Neural cell (in vitro differentiated cells): ENCODE measurements around the gene COMP.

Experiments used
- CTCF ChIP-seq: fragments of 450-650 bp; IDR thresholded peaks from 2 replicates; pipeline ENCODE4 v1.5.1; 2014; ENCODE audit warnings: antibody characterized with exemption, mild to moderate bottlenecking, moderate library complexity; ENCODE audit not compliant: poor library complexity, severe bottlenecking
- EP300 ChIP-seq: fragments of 450-650 bp; conservative IDR thresholded peaks from 2 replicates; pipeline ENCODE4 v1.6.1; 2014; ENCODE audit warnings: antibody characterized with exemption, mild to moderate bottlenecking, moderate library complexity; ENCODE audit not compliant: poor library complexity, severe bottlenecking
- EZH2 ChIP-seq: fragments of 200-600, 300-800 bp; shearing (Covaris generic), sonication (generic); IDR thresholded peaks from 2 replicates; pipeline ENCODE4 v1.6.1; 2014; ENCODE audit warnings: antibody characterized with exemption, low read length, borderline replicate concordance, mild to moderate bottlenecking; ENCODE audit not compliant: insufficient read depth, poor library complexity, severe bottlenecking
- MXI1 ChIP-seq: fragments of 450-650 bp; conservative IDR thresholded peaks from 2 replicates; pipeline ENCODE4 v1.6.1; 2014; ENCODE audit warnings: antibody characterized with exemption, mild to moderate bottlenecking; ENCODE audit not compliant: poor library complexity, severe bottlenecking
- POLR2AphosphoS5 ChIP-seq: IDR thresholded peaks from 2 replicates; pipeline ENCODE4 v1.6.1; 2012
- RAD21 ChIP-seq: fragments of 450-650 bp; conservative IDR thresholded peaks from 2 replicates; pipeline ENCODE4 v1.6.1; 2014; ENCODE audit warnings: antibody characterized with exemption, mild to moderate bottlenecking, moderate library complexity
- TF ChIP-seq, protein P1 (sequence below): IDR thresholded peaks from 2 replicates; pipeline ENCODE4 v1.6.1; 2012; ENCODE audit warnings: borderline replicate concordance

DNA sequence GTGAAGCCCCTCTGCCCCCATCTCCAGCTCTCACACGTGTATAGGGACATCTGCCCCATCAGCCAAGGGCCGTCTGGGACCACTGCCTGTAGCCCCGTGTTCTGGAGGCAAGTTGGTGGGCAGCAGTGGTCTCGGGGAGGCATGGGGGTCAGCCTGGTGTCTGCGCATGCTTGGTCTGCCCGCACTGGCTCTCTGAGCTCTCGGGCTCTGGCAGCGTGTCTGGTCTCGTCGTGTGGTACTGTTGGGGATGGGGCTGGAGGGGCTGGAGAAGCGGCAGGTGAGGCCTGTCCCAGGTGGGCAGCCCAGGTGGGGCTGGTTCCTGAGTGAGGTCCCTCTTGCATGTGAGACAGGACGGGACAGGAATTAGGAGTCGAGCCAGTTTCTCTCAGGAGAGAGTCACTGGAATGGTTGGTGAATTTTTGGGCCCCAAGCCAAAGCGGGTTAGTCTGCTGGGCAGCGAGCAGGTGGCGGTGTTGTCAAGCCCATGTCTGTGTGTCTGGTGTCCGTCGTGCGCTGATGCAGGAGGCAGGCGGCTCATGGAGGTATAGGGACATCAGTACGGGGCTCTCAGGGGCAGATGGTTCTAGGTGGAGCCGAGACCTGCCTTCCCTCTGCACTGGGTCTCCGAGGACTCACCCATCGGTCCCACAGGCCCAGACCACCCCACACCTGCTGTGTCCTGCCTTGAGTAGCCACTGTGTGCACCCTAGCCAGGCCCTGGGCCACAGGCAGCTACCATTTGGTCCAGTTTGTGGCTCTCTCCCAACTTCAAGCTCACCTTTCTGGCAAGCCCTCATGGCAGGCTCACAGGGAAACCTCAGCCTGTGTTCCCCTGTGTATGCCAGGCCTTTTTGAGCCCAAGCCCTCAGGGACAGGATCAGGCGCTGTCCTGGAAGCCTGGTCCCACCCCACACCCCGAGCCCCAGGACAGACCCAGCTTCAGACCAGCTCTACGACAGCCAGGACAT is 18.2 kb downstream of the COMP start:
- no peak for TF ChIP-seq EP300
- TF ChIP-seq POLR2AphosphoS5: no peak
- no peak for TF ChIP-seq EZH2
- TF ChIP-seq, protein P1, sequence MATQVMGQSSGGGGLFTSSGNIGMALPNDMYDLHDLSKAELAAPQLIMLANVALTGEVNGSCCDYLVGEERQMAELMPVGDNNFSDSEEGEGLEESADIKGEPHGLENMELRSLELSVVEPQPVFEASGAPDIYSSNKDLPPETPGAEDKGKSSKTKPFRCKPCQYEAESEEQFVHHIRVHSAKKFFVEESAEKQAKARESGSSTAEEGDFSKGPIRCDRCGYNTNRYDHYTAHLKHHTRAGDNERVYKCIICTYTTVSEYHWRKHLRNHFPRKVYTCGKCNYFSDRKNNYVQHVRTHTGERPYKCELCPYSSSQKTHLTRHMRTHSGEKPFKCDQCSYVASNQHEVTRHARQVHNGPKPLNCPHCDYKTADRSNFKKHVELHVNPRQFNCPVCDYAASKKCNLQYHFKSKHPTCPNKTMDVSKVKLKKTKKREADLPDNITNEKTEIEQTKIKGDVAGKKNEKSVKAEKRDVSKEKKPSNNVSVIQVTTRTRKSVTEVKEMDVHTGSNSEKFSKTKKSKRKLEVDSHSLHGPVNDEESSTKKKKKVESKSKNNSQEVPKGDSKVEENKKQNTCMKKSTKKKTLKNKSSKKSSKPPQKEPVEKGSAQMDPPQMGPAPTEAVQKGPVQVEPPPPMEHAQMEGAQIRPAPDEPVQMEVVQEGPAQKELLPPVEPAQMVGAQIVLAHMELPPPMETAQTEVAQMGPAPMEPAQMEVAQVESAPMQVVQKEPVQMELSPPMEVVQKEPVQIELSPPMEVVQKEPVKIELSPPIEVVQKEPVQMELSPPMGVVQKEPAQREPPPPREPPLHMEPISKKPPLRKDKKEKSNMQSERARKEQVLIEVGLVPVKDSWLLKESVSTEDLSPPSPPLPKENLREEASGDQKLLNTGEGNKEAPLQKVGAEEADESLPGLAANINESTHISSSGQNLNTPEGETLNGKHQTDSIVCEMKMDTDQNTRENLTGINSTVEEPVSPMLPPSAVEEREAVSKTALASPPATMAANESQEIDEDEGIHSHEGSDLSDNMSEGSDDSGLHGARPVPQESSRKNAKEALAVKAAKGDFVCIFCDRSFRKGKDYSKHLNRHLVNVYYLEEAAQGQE: no peak
- TF ChIP-seq CTCF: no peak
- no peak for TF ChIP-seq RAD21
- TF ChIP-seq MXI1: no peak
